Glutamatergic neuron (in vitro differentiated cells): ENCODE data around the gene DMRT1. TPM values are rescaled to one million over a fixed set of nuclear protein-coding genes. Genes with fewer than 3 reads are reported as not detected.
A peak's percentile ranks its signal among the peaks of the same experiment; 100 is the strongest.

Experiments used
- DNase-seq: peaks from one replicate; pipeline ENCODE4 v3.0.0; 2022
- H3K27ac Mint-ChIP-seq: one replicate; pipeline ENCODE4 v1.8.0; 2020; ENCODE audit warnings: mild to moderate bottlenecking, mixed read lengths, inconsistent platforms; ENCODE audit not compliant: unreplicated experiment
- H3K27me3 Mint-ChIP-seq: one replicate; pipeline ENCODE4 v1.8.0; 2020; ENCODE audit warnings: mild to moderate bottlenecking, moderate library complexity, mixed read lengths, inconsistent platforms; ENCODE audit not compliant: unreplicated experiment
- H3K36me3 Mint-ChIP-seq: one replicate; pipeline ENCODE4 v1.8.0; 2020; ENCODE audit warnings: mild to moderate bottlenecking, mixed read lengths, inconsistent platforms; ENCODE audit not compliant: unreplicated experiment
- H3K4me1 Mint-ChIP-seq: one replicate; pipeline ENCODE4 v1.8.0; 2020; ENCODE audit warnings: mild to moderate bottlenecking, low read depth, mixed read lengths, inconsistent platforms; ENCODE audit not compliant: unreplicated experiment
- H3K4me3 Mint-ChIP-seq: one replicate; pipeline ENCODE4 v1.8.0; 2020; ENCODE audit warnings: mild to moderate bottlenecking, mixed read lengths, inconsistent platforms; ENCODE audit not compliant: unreplicated experiment
- H3K9me3 Mint-ChIP-seq: one replicate; pipeline ENCODE4 v1.8.0; 2020; ENCODE audit warnings: mild to moderate bottlenecking, moderate library complexity, mixed read lengths, inconsistent platforms; ENCODE audit not compliant: unreplicated experiment
- CTCF ChIP-seq: fragments of 200-600 bp; sonication (generic); IDR thresholded peaks from one replicate; pipeline ENCODE4 v1.5.0; 2021; ENCODE audit not compliant: partially characterized antibody, unreplicated experiment
- total RNA-seq: library from RNA; stranded (reverse); fragmentation: NEBNext Ultra II Directional; extraction: Animal tissue kit (Norgen Biotek cat#: 25700); gene quantifications from one replicate; pipeline ENCODE4 v1.2.1, GENCODE V29; 2021; ENCODE audit not compliant: unreplicated experiment

DMRT1 gene
- total RNA-seq, 1 donor from 2014 or later: 0.25 TPM

DNA sequence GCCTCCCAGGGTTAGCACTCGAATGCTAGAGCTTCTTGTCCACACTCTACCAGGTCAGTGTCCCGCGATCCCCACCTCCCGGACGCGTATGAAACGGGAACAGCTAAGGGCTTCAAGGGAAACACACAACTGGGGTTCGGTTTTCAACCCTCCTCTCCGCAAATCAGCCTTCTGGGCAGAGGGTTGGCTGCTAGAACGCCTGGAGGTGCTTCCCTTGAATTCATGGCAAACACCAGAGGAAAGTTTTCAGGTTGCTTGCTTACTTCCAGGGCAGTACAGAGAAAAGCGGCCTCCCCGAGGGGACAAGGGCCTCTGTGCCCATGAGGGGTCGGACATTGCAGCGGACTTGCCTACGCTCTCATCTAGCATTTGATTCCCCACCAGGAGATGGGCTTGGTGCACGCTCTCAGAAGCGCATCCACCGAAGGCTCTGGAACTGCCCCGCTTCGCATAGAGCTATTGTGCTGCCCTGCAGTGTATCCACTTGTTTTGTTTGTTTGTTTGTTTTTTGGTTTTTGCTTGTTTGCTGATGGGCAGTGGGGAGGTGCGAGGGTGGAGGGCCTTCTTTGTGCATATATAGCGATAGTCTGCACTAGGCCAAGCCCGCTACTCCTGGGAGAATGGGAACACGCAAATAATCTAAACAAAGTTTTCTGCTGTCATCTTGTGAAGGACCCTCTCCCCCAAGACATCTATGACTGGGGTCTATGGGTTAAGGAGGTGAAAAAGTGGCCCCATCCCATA lies 133.7 kb downstream of the DMRT1 start:
- no peak overlapping the region for H3K27ac Mint-ChIP-seq
- peaks cover 4% of the 10 kb centered on the region for H3K4me1 Mint-ChIP-seq
- TF ChIP-seq CTCF: no peak
- peaks cover 13% of the 10 kb centered on the region for H3K9me3 Mint-ChIP-seq
- peak overlapping the region; percentile 72 for H3K4me3 Mint-ChIP-seq
- peaks cover 48% of the 10 kb centered on the region for H3K27me3 Mint-ChIP-seq
- no peak for DNase-seq
- peaks cover 5% of the 10 kb centered on the region for H3K36me3 Mint-ChIP-seq

- H3K4me1 Mint-ChIP-seq: peaks cover 4% of the 10 kb centered on the region
- H3K27me3 Mint-ChIP-seq: peaks cover 48% of the 10 kb centered on the region
Measured at GRCh38 chr9:975740-976257, 134.3 kb downstream of the DMRT1 start.

DNA sequence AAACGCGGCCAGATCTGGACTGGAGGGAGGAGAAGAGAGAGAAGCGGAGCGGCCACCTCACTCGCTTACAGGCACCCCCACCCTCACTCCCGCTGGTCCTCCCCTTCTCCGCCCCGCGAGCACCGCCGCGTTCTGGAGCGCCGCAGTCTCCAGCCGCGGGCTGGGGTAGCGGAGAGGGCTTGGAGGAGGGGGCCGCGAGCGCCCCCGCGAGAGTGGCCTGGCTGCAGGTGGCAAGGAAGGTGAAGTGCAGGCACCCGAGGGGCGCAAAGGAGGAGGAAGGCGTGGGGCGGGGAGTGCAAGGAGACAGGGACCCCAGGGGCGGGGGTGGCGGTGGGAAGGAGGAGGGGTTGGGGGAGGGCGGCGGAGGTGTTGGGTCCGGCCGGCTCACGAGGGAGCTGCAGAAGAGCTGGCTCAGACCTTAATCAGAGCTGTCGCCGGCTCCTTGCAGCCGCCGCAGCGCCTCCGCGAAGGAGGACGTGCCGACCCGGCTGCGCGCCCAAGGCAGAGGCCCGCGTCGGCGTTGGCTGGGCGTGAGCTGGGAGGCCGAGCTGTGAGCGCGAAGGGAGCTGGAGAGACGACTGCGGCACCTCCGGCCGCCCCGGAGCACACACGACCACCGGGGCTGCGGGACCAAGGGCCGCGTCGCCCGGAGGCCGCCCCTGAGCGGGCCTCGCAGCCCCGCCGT lies 134.9 kb downstream of the DMRT1 start, which contains the start of gene DMRT3:
DMRT3 (plus strand) TSS at position 398 of the 685 bp plus-strand sequence. CDS start 347 bp downstream, outside the sequence.
- peaks cover 4% of the 10 kb centered on the region for H3K4me1 Mint-ChIP-seq
- TF ChIP-seq CTCF: no peak
- H3K9me3 Mint-ChIP-seq: peaks cover 13% of the 10 kb centered on the region
- DNase-seq: peak; percentile 73
- H3K27me3 Mint-ChIP-seq: peaks cover 48% of the 10 kb centered on the region
- H3K27ac Mint-ChIP-seq: no peak within 1 kb of the TSS
- H3K4me3 Mint-ChIP-seq: peak within 1 kb of the TSS; percentile 72
- peaks cover 5% of the 10 kb centered on the region for H3K36me3 Mint-ChIP-seq

More at GRCh38 chr9:975740-976257, 134.3 kb downstream of the DMRT1 start:
- no peak for DNase-seq
- no peak overlapping the region for H3K27ac Mint-ChIP-seq
- TF ChIP-seq CTCF: no peak
- peak overlapping the region; percentile 72 for H3K4me3 Mint-ChIP-seq
- H3K9me3 Mint-ChIP-seq: peaks cover 13% of the 10 kb centered on the region
- H3K36me3 Mint-ChIP-seq: peaks cover 5% of the 10 kb centered on the region

DNA sequence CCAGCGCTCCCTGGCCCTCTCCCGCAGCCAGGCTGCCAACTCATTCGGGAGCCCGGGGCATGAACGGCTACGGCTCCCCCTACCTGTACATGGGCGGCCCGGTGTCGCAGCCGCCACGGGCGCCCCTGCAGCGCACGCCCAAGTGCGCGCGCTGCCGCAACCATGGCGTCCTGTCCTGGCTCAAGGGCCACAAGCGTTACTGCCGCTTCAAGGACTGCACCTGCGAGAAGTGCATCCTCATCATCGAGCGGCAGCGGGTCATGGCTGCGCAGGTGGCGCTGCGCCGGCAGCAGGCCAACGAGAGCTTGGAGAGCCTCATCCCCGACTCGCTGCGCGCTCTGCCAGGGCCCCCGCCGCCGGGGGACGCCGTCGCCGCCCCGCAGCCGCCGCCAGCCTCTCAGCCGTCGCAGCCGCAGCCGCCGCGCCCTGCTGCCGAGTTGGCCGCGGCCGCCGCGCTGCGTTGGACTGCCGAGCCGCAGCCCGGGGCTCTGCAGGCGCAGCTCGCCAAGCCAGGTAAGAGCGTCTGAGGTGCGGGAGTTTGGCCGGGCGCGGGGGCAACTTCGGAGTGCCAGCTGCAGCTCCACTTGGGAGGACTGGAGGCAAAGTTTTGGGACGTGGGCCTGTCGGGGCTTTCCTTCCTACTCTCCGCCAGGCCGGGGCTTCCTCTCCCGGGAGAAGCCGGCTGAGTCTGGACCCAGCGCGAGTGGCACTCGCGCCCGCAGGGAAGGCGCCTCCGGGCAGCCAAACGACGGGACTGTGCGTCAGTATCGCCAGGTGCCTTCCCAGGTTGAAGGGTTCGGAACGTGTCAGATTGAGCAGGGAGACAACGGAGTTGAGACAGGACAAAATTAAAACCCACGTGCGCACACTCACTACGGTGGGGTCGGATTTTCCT lies 135.7 kb downstream of the DMRT1 start:
- H3K4me1 Mint-ChIP-seq: peaks cover 4% of the 10 kb centered on the region
- peak; percentile 53 for DNase-seq
- H3K27me3 Mint-ChIP-seq: peaks cover 56% of the 10 kb centered on the region
- no peak overlapping the region for H3K27ac Mint-ChIP-seq
- no peak overlapping the region for H3K4me3 Mint-ChIP-seq
- peaks cover 5% of the 10 kb centered on the region for H3K36me3 Mint-ChIP-seq
- peaks cover 13% of the 10 kb centered on the region for H3K9me3 Mint-ChIP-seq
- no peak for TF ChIP-seq CTCF
